D721Med (cell line): ENCODE measurements around the gene PLEKHG2.
"Not testable (repeated sequence)": the region's sequence is repeated elsewhere in the genome, so short reads cannot be mapped to it uniquely, and the experiment has no call there.

Experiments
- DNase-seq: peaks from one replicate; pipeline ENCODE4 v3.0.0; 2011; ENCODE audit warnings: low spot score; ENCODE audit not compliant: insufficient read length
- FAIRE-seq: peaks from 2 replicates; lab custom pipeline; 2011; peaks lifted over from hg19 to GRCh38; lab: Jason Lieb, UNC
- TF ChIP-seq, protein P1 (sequence below): IDR thresholded peaks from 2 replicates; pipeline ENCODE4 v1.5.1; 2012; ENCODE audit warnings: mild to moderate bottlenecking, control low read depth; ENCODE audit not compliant: insufficient read depth; ENCODE audit errors: missing control alignments

The PLEKHG2 gene

DNA sequence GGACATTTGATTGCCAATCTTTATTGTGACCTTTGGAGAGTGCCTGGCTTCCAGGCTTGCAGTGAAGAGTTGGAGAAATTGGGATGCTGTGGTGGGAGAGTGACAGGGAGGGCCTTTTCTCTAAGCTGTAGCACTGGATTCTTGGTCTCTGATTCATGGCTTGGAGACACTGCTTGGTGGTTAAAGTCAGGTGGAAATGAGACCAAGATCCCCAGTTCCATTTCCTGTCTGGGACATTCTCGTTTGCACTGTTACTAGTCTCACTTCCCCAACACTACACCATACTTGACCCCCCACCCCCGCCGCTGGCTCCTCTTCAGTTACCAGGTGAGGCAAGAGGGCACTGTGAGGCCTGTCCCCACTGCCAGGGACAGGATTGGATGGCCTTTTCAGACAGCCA lies 35.8 kb downstream of the PLEKHG2 start:
- TF ChIP-seq, protein P1, sequence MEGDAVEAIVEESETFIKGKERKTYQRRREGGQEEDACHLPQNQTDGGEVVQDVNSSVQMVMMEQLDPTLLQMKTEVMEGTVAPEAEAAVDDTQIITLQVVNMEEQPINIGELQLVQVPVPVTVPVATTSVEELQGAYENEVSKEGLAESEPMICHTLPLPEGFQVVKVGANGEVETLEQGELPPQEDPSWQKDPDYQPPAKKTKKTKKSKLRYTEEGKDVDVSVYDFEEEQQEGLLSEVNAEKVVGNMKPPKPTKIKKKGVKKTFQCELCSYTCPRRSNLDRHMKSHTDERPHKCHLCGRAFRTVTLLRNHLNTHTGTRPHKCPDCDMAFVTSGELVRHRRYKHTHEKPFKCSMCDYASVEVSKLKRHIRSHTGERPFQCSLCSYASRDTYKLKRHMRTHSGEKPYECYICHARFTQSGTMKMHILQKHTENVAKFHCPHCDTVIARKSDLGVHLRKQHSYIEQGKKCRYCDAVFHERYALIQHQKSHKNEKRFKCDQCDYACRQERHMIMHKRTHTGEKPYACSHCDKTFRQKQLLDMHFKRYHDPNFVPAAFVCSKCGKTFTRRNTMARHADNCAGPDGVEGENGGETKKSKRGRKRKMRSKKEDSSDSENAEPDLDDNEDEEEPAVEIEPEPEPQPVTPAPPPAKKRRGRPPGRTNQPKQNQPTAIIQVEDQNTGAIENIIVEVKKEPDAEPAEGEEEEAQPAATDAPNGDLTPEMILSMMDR, result no peak
- DNase-seq (no peak), FAIRE-seq (no peak)

DNA sequence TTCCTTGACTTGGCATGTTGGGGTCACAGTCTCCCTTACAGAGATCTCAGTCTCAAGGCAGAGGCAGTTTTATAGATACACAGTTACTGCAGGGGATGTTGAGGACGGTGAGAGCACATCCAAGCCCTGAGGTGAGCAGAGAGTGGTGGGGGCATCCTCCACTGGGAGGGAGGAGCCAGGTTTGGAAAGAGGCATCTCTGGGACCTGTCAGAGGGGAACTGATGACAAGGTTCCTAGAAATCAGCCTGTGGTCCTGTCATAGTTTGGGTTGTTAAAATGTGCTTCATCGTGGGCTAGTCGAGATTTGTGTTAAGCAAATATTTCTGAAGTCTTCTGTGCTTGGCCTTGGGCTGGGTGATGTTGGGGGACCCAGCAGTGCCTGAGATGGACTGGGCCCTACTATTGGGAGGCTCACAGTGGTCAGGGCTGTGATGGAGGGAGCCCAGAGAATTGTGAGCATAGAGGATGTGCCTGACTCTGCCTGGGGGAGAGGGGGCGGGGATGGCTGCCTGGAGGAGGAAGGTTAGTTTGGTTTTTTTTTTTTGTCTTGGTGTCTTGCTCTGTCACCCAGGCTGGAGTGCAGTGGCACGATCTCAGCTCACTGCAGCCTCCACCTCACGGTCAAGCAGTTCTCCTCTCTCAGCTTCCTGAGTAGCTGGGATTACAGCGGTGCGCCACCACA lies 36.8 kb downstream of the PLEKHG2 start:
- TF ChIP-seq, protein P1, result no peak
- DNase-seq (no peak), FAIRE-seq (no peak)

DNA sequence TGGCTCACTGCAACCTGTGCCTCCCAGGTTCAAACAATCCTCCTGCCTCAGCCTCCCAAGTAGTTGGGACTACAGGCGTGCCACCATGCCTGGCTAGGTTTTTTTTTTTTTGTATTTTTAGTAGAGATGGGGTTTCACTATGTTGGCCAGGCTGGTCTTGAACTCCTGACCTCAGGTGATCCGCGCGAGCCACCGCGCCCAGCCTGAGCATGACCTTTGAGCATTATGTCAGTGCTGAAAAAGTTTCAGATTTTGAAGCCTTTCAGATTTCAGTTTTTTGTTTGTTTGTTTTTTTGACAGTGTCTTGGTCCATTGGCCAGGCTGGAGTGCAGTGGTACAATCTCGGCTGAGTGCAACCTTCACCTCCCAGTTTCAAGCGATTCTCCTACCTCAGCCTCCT lies 38.8 kb downstream of the PLEKHG2 start:
- DNase-seq, FAIRE-seq: not testable (repeated sequence)

DNA sequence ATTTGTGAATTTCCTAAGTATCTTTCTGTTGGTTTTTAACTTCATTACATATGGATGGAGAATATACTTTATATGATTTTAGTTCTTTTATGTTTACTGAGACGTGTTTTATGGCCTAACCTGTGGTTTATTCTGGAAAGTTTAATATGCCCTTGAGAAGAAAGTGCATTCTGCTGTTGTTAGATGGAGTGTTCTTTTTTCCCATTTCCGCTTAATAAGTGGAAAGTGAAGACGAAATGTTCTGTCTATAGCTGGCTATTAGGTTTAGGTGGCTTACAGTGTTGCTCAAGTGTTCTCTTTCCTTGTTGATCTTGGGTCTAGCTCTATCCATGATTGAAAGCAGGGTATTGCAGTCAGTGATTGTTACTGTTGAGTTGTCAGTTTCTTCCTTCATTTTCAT lies 50.9 kb downstream of the PLEKHG2 start:
- TF ChIP-seq, protein P1, result no peak
- DNase-seq (no peak), FAIRE-seq (no peak)

DNA sequence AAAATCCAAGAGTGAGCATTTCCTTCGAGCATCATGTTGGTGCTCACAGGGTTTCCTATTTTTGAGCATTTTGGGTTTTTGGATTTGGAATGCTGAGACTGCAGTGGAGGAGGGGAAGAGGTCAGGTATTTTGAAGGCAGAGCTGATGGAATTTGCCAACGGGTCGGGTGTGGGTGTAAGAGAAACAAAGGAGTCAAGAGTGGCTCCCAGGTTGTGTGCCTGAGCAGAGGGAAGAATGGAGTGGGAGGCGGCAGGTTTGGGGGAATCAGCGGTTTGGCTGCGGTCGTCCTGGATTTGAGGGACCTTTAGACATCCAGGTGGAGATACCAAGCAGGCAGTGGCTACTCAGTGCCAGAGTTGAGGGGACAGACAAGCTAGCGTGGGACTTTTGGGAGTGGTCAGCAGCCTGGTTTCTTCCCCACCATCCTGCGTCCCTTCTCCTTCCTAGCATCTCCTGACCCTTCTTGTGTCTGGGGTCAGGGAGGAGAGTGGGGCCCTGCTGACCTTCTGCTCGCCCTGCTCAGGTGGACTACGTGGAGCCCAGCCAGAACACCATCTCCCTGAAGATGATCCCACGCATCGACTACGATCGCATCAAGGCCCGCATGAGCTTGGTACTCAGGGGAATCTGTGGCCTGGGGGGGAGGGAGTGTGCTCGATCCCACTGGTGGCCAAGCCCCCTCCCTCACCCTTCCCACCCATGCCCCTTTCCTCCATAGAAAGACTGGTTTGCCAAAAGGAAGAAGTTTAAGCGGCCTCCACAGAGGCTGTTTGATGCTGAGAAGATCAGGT lies 53.7 kb downstream of the PLEKHG2 start:
- TF ChIP-seq, protein P1, result no peak
- FAIRE-seq (no peak), DNase-seq (no peak)

DNA sequence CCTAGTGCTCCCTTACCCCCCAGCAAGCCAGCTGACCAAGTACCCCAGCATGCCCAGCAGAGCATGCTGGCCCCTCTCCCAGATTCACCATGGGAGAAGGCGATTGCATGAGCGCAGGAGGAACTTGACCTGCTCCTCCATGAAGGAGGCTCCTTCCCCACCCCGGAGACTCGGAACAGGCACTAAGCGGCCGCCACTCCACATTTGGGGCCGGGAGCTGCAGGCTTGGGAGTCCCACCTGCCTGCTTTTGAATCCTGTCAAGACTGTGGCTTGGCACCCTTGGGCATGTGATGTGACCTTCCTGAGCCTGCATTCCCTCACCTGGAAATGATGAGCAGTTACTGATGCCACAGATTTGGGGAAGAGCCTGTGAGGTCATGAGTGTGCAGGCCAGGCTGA lies 55.5 kb downstream of the PLEKHG2 start:
- DNase-seq (no peak), FAIRE-seq (no peak)
- TF ChIP-seq, protein P1, result no peak

DNA sequence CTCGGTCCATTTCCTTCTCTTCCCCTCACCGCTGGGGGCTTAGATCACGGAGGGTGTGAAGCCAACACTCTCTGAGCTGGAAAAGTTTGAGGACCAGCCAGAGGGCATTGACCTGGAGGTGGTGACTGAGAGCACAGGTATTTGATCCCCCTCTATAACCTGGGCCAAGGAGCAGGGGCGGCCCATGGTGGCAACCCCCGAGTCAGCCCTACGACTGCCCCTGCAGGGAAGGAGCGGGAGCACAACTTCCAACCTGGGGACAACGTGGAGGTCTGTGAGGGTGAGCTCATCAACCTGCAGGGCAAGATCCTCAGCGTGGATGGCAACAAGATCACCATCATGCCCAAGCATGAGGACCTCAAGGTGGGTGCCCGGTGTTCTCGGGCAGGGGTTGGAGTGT lies 56.6 kb downstream of the PLEKHG2 start:
- DNase-seq (no peak), FAIRE-seq (no peak)
- TF ChIP-seq, protein P1, result no peak
